Tibial nerve (tissue), 4 donors: ENCODE results near the gene SLC17A7.

Experiments
- CTCF ChIP-seq, 5 experiments: fragments of 200-600 bp in 3 of 5; fragments of 450-650 bp in 2 of 5; sonication (generic) in 3 of 5; IDR thresholded peaks; one replicate each; pipeline ENCODE4 v1.5.1; 2016 to 2019; ENCODE audit warnings: antibody characterized with exemption in 5 of 5, mild to moderate bottlenecking in 3 of 5, moderate library complexity in 2 of 5
- EP300 ChIP-seq, 2 donors: sonication (generic); formaldehyde crosslinking; IDR thresholded peaks; one replicate each; pipeline ENCODE4 v1.6.1; 2017; ENCODE audit warnings: antibody characterized with exemption in 2 of 2, mild to moderate bottlenecking in 1 of 2
- POLR2A ChIP-seq, 2 donors: fragments of 450-650 bp; IDR thresholded peaks; one replicate each; pipeline ENCODE4 v1.6.1; 2017; ENCODE audit warnings: antibody characterized with exemption in 2 of 2, mild to moderate bottlenecking in 2 of 2, moderate library complexity in 2 of 2

- TF ChIP-seq CTCF (IDR thresholded peaks at IDR 0.05) (no peak), POLR2A (IDR thresholded peaks at IDR 0.05) (no peak), EP300 (IDR thresholded peaks at IDR 0.05) (no peak)
Observed at GRCh38 chr19:49474542-49474924, 33.2 kb upstream of the SLC17A7 start.
